GM21360 (cell line): Measurements from ENCODE around the gene SNX13.
"Not testable (repeated sequence)": the region's sequence is repeated elsewhere in the genome, so short reads cannot be mapped to it uniquely, and the experiment has no call there.

ENCODE experiments used
- ATAC-seq: cut with Tn5 transposase; IDR thresholded peaks from one replicate; pipeline ENCODE4 v1.9.1; 2021; ENCODE audit warnings: mild to moderate bottlenecking, moderate library complexity; ENCODE audit not compliant: unreplicated experiment

The SNX13 gene

GRCh38 chr7:17913250-17913649 is 27.0 kb downstream of the SNX13 start:
- ATAC-seq, result no peak

- no peak for ATAC-seq
Observed at GRCh38 chr7:17912536-17913235, 27.6 kb downstream of the SNX13 start.

- ATAC-seq, result no peak
Observed at GRCh38 chr7:17912050-17912449, 28.2 kb downstream of the SNX13 start.

- ATAC-seq, result no peak
Observed at GRCh38 chr7:17910377-17910776, 29.9 kb downstream of the SNX13 start.

- ATAC-seq, result not testable (repeated sequence)
Observed at GRCh38 chr7:17909310-17909709, 31.0 kb downstream of the SNX13 start.

GRCh38 chr7:17907014-17907413 is 33.3 kb downstream of the SNX13 start:
- no peak for ATAC-seq

- ATAC-seq, result no peak
Observed at GRCh38 chr7:17903337-17903736, 37.0 kb downstream of the SNX13 start.

- ATAC-seq, result no peak
Observed at GRCh38 chr7:17902599-17902998, 37.7 kb downstream of the SNX13 start.

- no peak for ATAC-seq
Observed at GRCh38 chr7:17900464-17900863, 39.8 kb downstream of the SNX13 start.

- no peak for ATAC-seq
Observed at GRCh38 chr7:17898111-17898510, 42.2 kb downstream of the SNX13 start.

- ATAC-seq, result no peak
Observed at GRCh38 chr7:17887286-17887685, 53.0 kb downstream of the SNX13 start.

GRCh38 chr7:17882685-17883084 is 57.6 kb downstream of the SNX13 start:
- ATAC-seq, result no peak

GRCh38 chr7:17879075-17879661 is 61.1 kb downstream of the SNX13 start:
- ATAC-seq, result no peak

- ATAC-seq, result no peak
Observed at GRCh38 chr7:17878627-17879026, 61.7 kb downstream of the SNX13 start.

- no peak for ATAC-seq
Observed at GRCh38 chr7:17871815-17872533, 68.3 kb downstream of the SNX13 start.

GRCh38 chr7:17870406-17870805 is 69.9 kb downstream of the SNX13 start:
- ATAC-seq, result no peak

- ATAC-seq, result no peak
Observed at GRCh38 chr7:17863809-17864143, 76.5 kb downstream of the SNX13 start.

- no peak for ATAC-seq
Observed at GRCh38 chr7:17863095-17863808, 77.0 kb downstream of the SNX13 start.

GRCh38 chr7:17856251-17856650 is 84.0 kb downstream of the SNX13 start:
- no peak for ATAC-seq

- ATAC-seq, result no peak
Observed at GRCh38 chr7:17855202-17855601, 85.1 kb downstream of the SNX13 start.

- ATAC-seq, result no peak
Observed at GRCh38 chr7:17854261-17855047, 85.8 kb downstream of the SNX13 start.
